ENCODE data around the gene GTF2B.
A peak's percentile ranks its signal among the peaks of the same experiment; 100 is the strongest.
"Not testable (repeated sequence)": the region's sequence is repeated elsewhere in the genome, so short reads cannot be mapped to it uniquely, and the experiment has no call there.

Gene GTF2B

DNA sequence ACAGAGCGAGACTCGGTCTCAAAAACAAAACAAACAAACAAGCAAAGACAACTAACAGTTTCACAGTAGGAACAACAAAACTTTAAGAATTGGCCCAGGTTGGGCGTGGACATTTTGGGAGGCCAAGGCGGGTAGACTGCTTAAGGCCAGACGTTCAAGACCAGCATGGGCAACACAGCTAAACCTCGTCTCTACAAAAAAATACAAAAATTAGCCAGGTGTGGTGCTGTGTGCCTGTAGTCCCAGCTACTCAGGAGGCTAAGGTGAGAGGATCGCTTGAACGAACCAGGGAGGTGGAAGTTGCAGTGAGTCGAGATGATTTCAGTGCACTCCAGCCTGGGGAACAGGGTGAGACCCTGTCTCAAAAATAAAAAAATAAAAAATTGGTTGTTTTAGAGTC lies 13.5 kb downstream of the GTF2B start:
- Mint-ChIP-seq H3K4me3 (no peak overlapping the region), H3K36me3 (ENCODE audit: insufficient read depth) (peaks cover 35% of the 10 kb centered on the region), H3K27me3 (no peaks in the 10 kb centered on the region), H3K27ac (ENCODE audit: low read depth) (no peak overlapping the region), H3K9me3 (no peaks in the 10 kb centered on the region), H3K4me1 (peaks cover 34% of the 10 kb centered on the region)
- no peak for ATAC-seq (replicated peaks; ENCODE audit: extremely low read depth, poor library complexity, severe bottlenecking)
- DNase-seq (ENCODE audit: low spot score in 2 of 2) = no peak

DNA sequence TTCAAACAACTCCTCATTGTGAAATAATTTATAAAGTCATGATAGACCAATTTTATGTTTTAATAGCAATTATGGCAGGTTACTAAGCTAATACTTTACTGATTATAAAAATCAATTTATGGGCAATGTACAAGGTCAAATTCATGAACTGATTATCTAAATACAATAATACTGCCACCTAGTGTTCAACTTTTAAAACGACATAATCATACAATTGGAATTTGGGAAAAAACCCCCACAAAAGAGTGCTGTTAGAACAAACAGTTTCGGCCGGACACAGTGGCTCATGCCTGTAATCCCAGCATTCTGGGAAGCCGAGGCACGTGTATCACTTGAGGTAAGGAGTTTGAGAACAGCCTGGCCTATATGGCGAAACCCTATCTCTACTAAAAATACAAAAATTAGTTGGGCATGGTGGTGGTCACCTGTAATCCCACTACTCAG lies 14.0 kb downstream of the GTF2B start:
- H3K27ac Mint-ChIP-seq (ENCODE audit: low read depth) = no peak overlapping the region
- DNase-seq (ENCODE audit: low spot score in 2 of 2) (no peak), ATAC-seq (replicated peaks; ENCODE audit: extremely low read depth, poor library complexity, severe bottlenecking) (no peak)
- H3K36me3 Mint-ChIP-seq (ENCODE audit: insufficient read depth) = peaks cover 34% of the 10 kb centered on the region
- no peak overlapping the region for H3K4me3 Mint-ChIP-seq
- H3K27me3 Mint-ChIP-seq = no peaks in the 10 kb centered on the region
- peaks cover 33% of the 10 kb centered on the region for H3K4me1 Mint-ChIP-seq
- no peaks in the 10 kb centered on the region for H3K9me3 Mint-ChIP-seq

- H3K4me3 Mint-ChIP-seq = no peak overlapping the region
- peaks cover 31% of the 10 kb centered on the region for H3K36me3 Mint-ChIP-seq (ENCODE audit: insufficient read depth)
- H3K27me3 Mint-ChIP-seq = no peaks in the 10 kb centered on the region
- DNase-seq (ENCODE audit: low spot score in 2 of 2) (no peak), ATAC-seq (replicated peaks; ENCODE audit: extremely low read depth, poor library complexity, severe bottlenecking) (no peak)
- H3K27ac Mint-ChIP-seq (ENCODE audit: low read depth) = no peak overlapping the region
- no peaks in the 10 kb centered on the region for H3K9me3 Mint-ChIP-seq
- peaks cover 32% of the 10 kb centered on the region for H3K4me1 Mint-ChIP-seq
Observed at GRCh38 chr1:88876573-88877365, 14.6 kb downstream of the GTF2B start.

DNA sequence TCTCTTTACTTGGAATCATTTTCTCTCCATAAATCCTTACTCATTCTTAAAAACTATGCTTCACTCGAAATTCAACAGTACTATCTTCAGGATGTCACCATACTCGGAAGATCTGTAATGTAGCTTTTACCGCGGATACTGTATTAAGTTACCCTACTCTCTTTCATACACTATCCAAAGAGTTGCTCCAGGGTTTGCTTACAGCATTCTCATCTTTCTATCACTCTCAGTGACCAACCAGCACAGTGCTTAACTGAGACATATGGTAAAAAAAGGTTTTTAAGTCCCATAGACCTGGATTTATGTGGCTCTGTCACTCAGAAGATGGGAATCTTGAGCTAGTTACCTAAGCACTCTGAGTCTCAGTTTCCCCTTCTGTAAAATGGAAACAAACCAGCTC lies 15.8 kb downstream of the GTF2B start:
- Mint-ChIP-seq H3K36me3 (ENCODE audit: insufficient read depth) (peaks cover 26% of the 10 kb centered on the region), H3K27ac (ENCODE audit: low read depth) (no peak overlapping the region), H3K27me3 (no peaks in the 10 kb centered on the region), H3K4me3 (no peak overlapping the region), H3K9me3 (no peaks in the 10 kb centered on the region), H3K4me1 (peaks cover 30% of the 10 kb centered on the region)
- DNase-seq (ENCODE audit: low spot score in 2 of 2) = no peak
- no peak for ATAC-seq (replicated peaks; ENCODE audit: extremely low read depth, poor library complexity, severe bottlenecking)

GRCh38 chr1:88873737-88874349 lies 17.5 kb downstream of the GTF2B start:
- H3K4me3 Mint-ChIP-seq = no peak overlapping the region
- peaks cover 18% of the 10 kb centered on the region for H3K36me3 Mint-ChIP-seq (ENCODE audit: insufficient read depth)
- H3K27me3 Mint-ChIP-seq = no peaks in the 10 kb centered on the region
- H3K9me3 Mint-ChIP-seq = no peaks in the 10 kb centered on the region
- ATAC-seq (replicated peaks; ENCODE audit: extremely low read depth, poor library complexity, severe bottlenecking) (no peak), DNase-seq (ENCODE audit: low spot score in 2 of 2) (no peak)
- peaks cover 36% of the 10 kb centered on the region for H3K4me1 Mint-ChIP-seq
- no peak overlapping the region for H3K27ac Mint-ChIP-seq (ENCODE audit: low read depth)

DNA sequence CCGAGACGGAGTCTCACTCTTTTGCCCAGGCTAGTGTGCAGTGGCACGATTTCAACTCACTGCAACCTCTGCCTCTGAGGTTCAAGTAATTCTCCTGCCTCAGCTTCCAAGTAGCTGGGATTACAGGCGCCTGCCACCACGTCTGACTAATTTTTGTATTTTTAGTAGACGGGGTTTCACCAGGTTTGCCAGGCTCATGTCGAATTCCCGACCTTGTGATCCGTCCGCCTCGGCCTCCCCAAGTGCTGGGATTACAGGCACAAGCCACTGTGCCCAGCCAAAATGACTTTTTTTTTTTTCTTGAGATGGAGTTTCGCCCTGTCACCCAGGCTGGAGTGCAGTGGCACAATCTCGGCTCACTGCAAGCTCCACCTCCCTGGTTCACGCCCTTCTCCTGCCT lies 21.7 kb downstream of the GTF2B start:
- H3K9me3 Mint-ChIP-seq; ATAC-seq (replicated peaks; ENCODE audit: extremely low read depth, poor library complexity, severe bottlenecking); H3K4me3 Mint-ChIP-seq; H3K27ac Mint-ChIP-seq (ENCODE audit: low read depth); DNase-seq (ENCODE audit: low spot score in 2 of 2); H3K27me3 Mint-ChIP-seq: not testable (repeated sequence)
- Mint-ChIP-seq H3K36me3 (ENCODE audit: insufficient read depth) (peaks cover 15% of the 10 kb centered on the region), H3K4me1 (peaks cover 56% of the 10 kb centered on the region)

GRCh38 chr1:88867743-88868521 lies 23.4 kb downstream of the GTF2B start:
- Mint-ChIP-seq H3K27ac (ENCODE audit: low read depth) (peak overlapping the region; percentile 74), H3K27me3 (no peaks in the 10 kb centered on the region), H3K4me1 (peaks cover 59% of the 10 kb centered on the region), H3K9me3 (no peaks in the 10 kb centered on the region), H3K36me3 (ENCODE audit: insufficient read depth) (peaks cover 21% of the 10 kb centered on the region), H3K4me3 (peak overlapping the region; percentile 22)
- no peak for DNase-seq (ENCODE audit: low spot score in 2 of 2)
- ATAC-seq (replicated peaks; ENCODE audit: extremely low read depth, poor library complexity, severe bottlenecking) = no peak

DNA sequence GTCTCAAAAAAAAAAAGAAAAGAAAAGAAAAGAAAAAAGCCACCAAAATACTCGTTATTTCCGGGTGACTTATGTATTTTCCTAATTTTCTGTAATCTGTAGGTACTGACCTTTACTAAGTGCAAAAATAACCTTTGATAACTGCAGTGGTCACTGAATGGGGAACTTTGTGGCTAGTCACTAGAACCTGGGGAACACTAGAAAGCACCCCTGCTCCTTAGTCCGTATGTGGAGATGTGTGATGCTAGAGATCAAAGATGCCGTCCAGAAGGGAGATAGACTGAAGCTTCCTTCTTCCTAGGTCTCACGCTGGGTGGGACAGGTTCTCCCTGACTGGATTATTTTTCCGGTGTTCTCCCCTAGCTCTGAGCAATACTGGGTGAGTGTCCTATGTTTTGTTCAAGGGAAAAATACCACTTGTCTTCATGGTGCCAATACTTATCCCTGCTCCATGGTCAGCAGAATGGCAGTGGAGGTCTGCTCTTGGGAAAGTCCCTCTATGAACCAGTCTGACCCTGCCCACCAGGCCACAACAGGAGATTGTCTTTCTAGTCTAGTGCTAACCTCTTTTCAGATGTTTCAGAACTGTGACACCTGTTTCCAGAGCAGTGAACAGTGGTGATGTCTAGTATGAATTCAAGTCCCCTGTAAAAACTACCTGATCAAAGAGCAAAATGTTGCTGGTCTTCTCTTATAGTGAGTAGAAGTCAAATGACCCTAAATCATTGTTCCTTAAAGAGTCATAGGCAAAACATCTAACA lies 39.9 kb downstream of the GTF2B start:
- H3K27me3 Mint-ChIP-seq = no peaks in the 10 kb centered on the region
- DNase-seq (ENCODE audit: low spot score in 2 of 2) (no peak), ATAC-seq (replicated peaks; ENCODE audit: extremely low read depth, poor library complexity, severe bottlenecking) (peak; percentile 14)
- H3K9me3 Mint-ChIP-seq = no peaks in the 10 kb centered on the region
- H3K27ac Mint-ChIP-seq (ENCODE audit: low read depth) = peak overlapping the region; percentile 51
- peaks cover 6% of the 10 kb centered on the region for H3K4me1 Mint-ChIP-seq
- H3K36me3 Mint-ChIP-seq (ENCODE audit: insufficient read depth) = peaks cover 44% of the 10 kb centered on the region
- H3K4me3 Mint-ChIP-seq = no peak overlapping the region

- no peak for DNase-seq (ENCODE audit: low spot score in 2 of 2)
- H3K36me3 Mint-ChIP-seq (ENCODE audit: insufficient read depth) = peaks cover 16% of the 10 kb centered on the region
- H3K9me3 Mint-ChIP-seq = no peaks in the 10 kb centered on the region
- no peaks in the 10 kb centered on the region for H3K27me3 Mint-ChIP-seq
- H3K4me1 Mint-ChIP-seq = no peaks in the 10 kb centered on the region
- H3K4me3 Mint-ChIP-seq = no peak overlapping the region
- no peak overlapping the region for H3K27ac Mint-ChIP-seq (ENCODE audit: low read depth)
- ATAC-seq (replicated peaks; ENCODE audit: extremely low read depth, poor library complexity, severe bottlenecking) = no peak
Observed at GRCh38 chr1:88847643-88848042, 43.7 kb downstream of the GTF2B start.

- Mint-ChIP-seq H3K4me3 (no peak overlapping the region), H3K27me3 (no peaks in the 10 kb centered on the region), H3K36me3 (ENCODE audit: insufficient read depth) (peaks cover 15% of the 10 kb centered on the region), H3K27ac (ENCODE audit: low read depth) (no peak overlapping the region), H3K9me3 (no peaks in the 10 kb centered on the region), H3K4me1 (no peaks in the 10 kb centered on the region)
- ATAC-seq (replicated peaks; ENCODE audit: extremely low read depth, poor library complexity, severe bottlenecking) (no peak), DNase-seq (ENCODE audit: low spot score in 2 of 2) (no peak)
Observed at GRCh38 chr1:88825721-88826120, 65.6 kb downstream of the GTF2B start.

GRCh38 chr1:88819642-88820041 lies 71.7 kb downstream of the GTF2B start:
- not testable (repeated sequence) for H3K4me1 Mint-ChIP-seq; H3K4me3 Mint-ChIP-seq; DNase-seq (ENCODE audit: low spot score in 2 of 2); H3K27ac Mint-ChIP-seq (ENCODE audit: low read depth); ATAC-seq (replicated peaks; ENCODE audit: extremely low read depth, poor library complexity, severe bottlenecking); H3K9me3 Mint-ChIP-seq; H3K27me3 Mint-ChIP-seq
- H3K36me3 Mint-ChIP-seq (ENCODE audit: insufficient read depth) = peaks cover 26% of the 10 kb centered on the region

DNA sequence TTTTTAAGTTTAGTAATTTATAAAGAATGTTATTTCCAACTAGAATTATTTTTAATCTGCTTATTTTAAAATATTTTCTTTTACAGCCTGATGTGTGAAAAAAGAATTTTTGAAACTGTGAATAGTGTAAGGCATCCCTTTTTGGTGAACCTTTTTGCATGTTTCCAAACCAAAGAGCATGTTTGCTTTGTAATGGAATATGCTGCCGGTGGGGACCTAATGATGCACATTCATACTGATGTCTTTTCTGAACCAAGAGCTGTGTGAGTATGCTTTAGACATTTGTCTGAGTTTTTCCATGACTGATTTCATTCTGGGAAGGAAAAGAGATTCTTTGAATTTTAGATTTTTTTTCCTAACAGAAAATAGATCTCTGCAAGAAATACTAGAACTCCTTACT lies 77.9 kb downstream of the GTF2B start:
- no peaks in the 10 kb centered on the region for H3K9me3 Mint-ChIP-seq

More for the DNA sequence above, 77.9 kb downstream of the GTF2B start:
- Mint-ChIP-seq H3K4me3 (no peak overlapping the region), H3K36me3 (ENCODE audit: insufficient read depth) (peaks cover 28% of the 10 kb centered on the region), H3K4me1 (no peaks in the 10 kb centered on the region), H3K27ac (ENCODE audit: low read depth) (no peak overlapping the region), H3K27me3 (no peaks in the 10 kb centered on the region)
- DNase-seq (ENCODE audit: low spot score in 2 of 2) = no peak
- ATAC-seq (replicated peaks; ENCODE audit: extremely low read depth, poor library complexity, severe bottlenecking) = no peak
